HEK293T (cell line): ENCODE results near the gene DOCK2.

Experiments used
- ARNT ChIP-seq: fragments of 450-650 bp; IDR thresholded peaks from 2 replicates; pipeline ENCODE4 v1.6.1; 2017; ENCODE audit warnings: mild to moderate bottlenecking
- FOXA1 ChIP-seq: fragments of 450-650 bp; IDR thresholded peaks from 2 replicates; pipeline ENCODE4 v1.6.1; 2016; ENCODE audit warnings: mild to moderate bottlenecking
- SP1 ChIP-seq: fragments of 450-650 bp; IDR thresholded peaks from 2 replicates; pipeline ENCODE4 v1.6.1; 2017

- TF ChIP-seq FOXA1 (no peak), SP1 (no peak), ARNT (no peak)
Observed at GRCh38 chr5:170020423-170020822, 383.3 kb downstream of the DOCK2 start.
